GM12801 (cell line): ENCODE results near the gene OTULINL.

ENCODE experiments used
- CTCF ChIP-seq: IDR thresholded peaks from one replicate; pipeline ENCODE4 v1.5.1; 2011; ENCODE audit warnings: control low read depth; ENCODE audit not compliant: insufficient read length; ENCODE audit errors: extremely low read depth

OTULINL gene

GRCh38 chr5:14603141-14603540, 21.5 kb downstream of the OTULINL start:
- no peak for TF ChIP-seq CTCF

GRCh38 chr5:14607104-14607503, 25.5 kb downstream of the OTULINL start:
- TF ChIP-seq CTCF: no peak

- TF ChIP-seq CTCF: no peak
Observed at GRCh38 chr5:14608169-14608568, 26.6 kb downstream of the OTULINL start.

- no peak for TF ChIP-seq CTCF
Observed at GRCh38 chr5:14611737-14612136, 30.1 kb downstream of the OTULINL start.

GRCh38 chr5:14614490-14614889, 32.9 kb downstream of the OTULINL start:
- no peak for TF ChIP-seq CTCF

GRCh38 chr5:14615365-14615764, 33.8 kb downstream of the OTULINL start:
- TF ChIP-seq CTCF: no peak

GRCh38 chr5:14617441-14617840, 35.8 kb downstream of the OTULINL start:
- no peak for TF ChIP-seq CTCF

GRCh38 chr5:14627270-14627669, 45.7 kb downstream of the OTULINL start:
- TF ChIP-seq CTCF: no peak
